B cell (primary cell): ENCODE data around the gene TRIM31.

Experiments
- CTCF ChIP-seq: fragments of 200-600 bp; IDR thresholded peaks from one replicate; pipeline ENCODE4 v1.8.0; 2022; ENCODE audit warnings: antibody characterized with exemption, mild to moderate bottlenecking
- EZH2 ChIP-seq: IDR thresholded peaks from 2 replicates; pipeline ENCODE4 v1.6.1; 2012; ENCODE audit warnings: borderline replicate concordance, low read depth, mild to moderate bottlenecking, moderate library complexity, low read length; ENCODE audit not compliant: insufficient read depth, poor library complexity, severe bottlenecking

GRCh38 chr6:30154061-30154460, 41.2 kb upstream of the TRIM31 start:
- TF ChIP-seq CTCF: no peak
- TF ChIP-seq EZH2: no peak
